HepG2 (cell line): ENCODE measurements around the gene STXBP2. TPM values are rescaled to one million over a fixed set of nuclear protein-coding genes. Genes with fewer than 3 reads are reported as not detected.

Source experiments
- AHR ChIP-seq: IDR thresholded peaks from 2 replicates; pipeline ENCODE4 v1.6.1; 2018; ENCODE audit warnings: missing genetic modification reagents, missing compliant biosample characterization
- CEBPG ChIP-seq: IDR thresholded peaks from 2 replicates; pipeline ENCODE4 v1.6.1; 2016
- HNF4A ChIP-seq: sonication (generic); formaldehyde crosslinking; IDR thresholded peaks from 2 replicates; pipeline ENCODE4 v1.4.0; 2020; ENCODE audit warnings: missing genetic modification reagents
- HNRNPL ChIP-seq: fragments of 200-400 bp; formaldehyde crosslinking; IDR thresholded peaks from 2 replicates; pipeline ENCODE4 v1.6.1; 2017; ENCODE audit warnings: mild to moderate bottlenecking, low read depth, low read length
- KAT2B ChIP-seq: fragments of 150-350 bp; IDR thresholded peaks from 2 replicates; pipeline ENCODE4 v1.6.1; 2014; ENCODE audit warnings: low read depth, low read length, borderline replicate concordance
- KDM6A ChIP-seq: IDR thresholded peaks from 2 replicates; pipeline ENCODE4 v1.6.1; 2016; ENCODE audit warnings: low read depth
- KLF12 ChIP-seq: sonication (generic); formaldehyde crosslinking; IDR thresholded peaks from 2 replicates; pipeline ENCODE4 v1.4.0; 2020; ENCODE audit warnings: missing genetic modification reagents, borderline replicate concordance
- MIXL1 ChIP-seq: IDR thresholded peaks from 2 replicates; pipeline ENCODE4 v1.6.1; 2016
- MXI1 ChIP-seq: IDR thresholded peaks from 3 replicates; pipeline ENCODE4 v1.6.1; 2012; ENCODE audit warnings: low read depth, low read length, inconsistent platforms, borderline replicate concordance
- NCOA2 ChIP-seq: sonication (generic); formaldehyde crosslinking; IDR thresholded peaks from 2 replicates; pipeline ENCODE4 v1.8.0; 2022; ENCODE audit warnings: inconsistent platforms
- NFE2 ChIP-seq: sonication (generic); formaldehyde crosslinking; IDR thresholded peaks from 2 replicates; pipeline ENCODE4 v1.4.0; 2020; ENCODE audit warnings: missing genetic modification reagents
- NR2F6 ChIP-seq, 2 experiments: IDR thresholded peaks; 2 replicates each; pipeline ENCODE4 v1.6.1; 2016; ENCODE audit warnings: antibody characterized with exemption in 1 of 2, mild to moderate bottlenecking in 1 of 2
- PAWR ChIP-seq: sonication (generic); formaldehyde crosslinking; IDR thresholded peaks from 2 replicates; pipeline ENCODE4 v1.4.0; 2020; ENCODE audit warnings: missing genetic modification reagents, mild to moderate bottlenecking, borderline replicate concordance
- SALL1 ChIP-seq: sonication (generic); formaldehyde crosslinking; IDR thresholded peaks from 2 replicates; pipeline ENCODE4 v1.8.0; 2022; ENCODE audit warnings: mild to moderate bottlenecking, missing genetic modification reagents
- SCMH1 ChIP-seq: sonication (generic); formaldehyde crosslinking; IDR thresholded peaks from 2 replicates; pipeline ENCODE4 v1.9.0; 2021; ENCODE audit warnings: missing genetic modification reagents, mild to moderate bottlenecking, borderline replicate concordance
- STAG1 ChIP-seq: sonication (generic); formaldehyde crosslinking; IDR thresholded peaks from 2 replicates; pipeline ENCODE4 v1.4.0; 2020; ENCODE audit warnings: missing genetic modification reagents
- ZBTB21 ChIP-seq: sonication (generic); formaldehyde crosslinking; IDR thresholded peaks from 2 replicates; pipeline ENCODE4 v1.4.0; 2020; ENCODE audit warnings: missing genetic modification reagents
- ZKSCAN5 ChIP-seq: sonication (generic); formaldehyde crosslinking; IDR thresholded peaks from 2 replicates; pipeline ENCODE4 v1.5.1; 2020; ENCODE audit warnings: mild to moderate bottlenecking, missing genetic modification reagents
- ZKSCAN8 ChIP-seq: IDR thresholded peaks from 2 replicates; pipeline ENCODE4 v1.6.1; 2016; ENCODE audit warnings: borderline replicate concordance, missing genetic modification reagents, missing compliant biosample characterization
- ZMAT3 ChIP-seq: sonication (generic); formaldehyde crosslinking; conservative IDR thresholded peaks from 2 replicates; pipeline ENCODE4 v1.7.0; 2021; ENCODE audit warnings: missing genetic modification reagents
- ZNF121 ChIP-seq: sonication (generic); formaldehyde crosslinking; IDR thresholded peaks from 2 replicates; pipeline ENCODE4 v1.5.0; 2020; ENCODE audit warnings: mild to moderate bottlenecking, missing genetic modification reagents
- ZNF124 ChIP-seq: sonication (generic); formaldehyde crosslinking; IDR thresholded peaks from 2 replicates; pipeline ENCODE4 v1.4.0; 2020; ENCODE audit warnings: missing genetic modification reagents
- ZNF431 ChIP-seq: sonication (generic); formaldehyde crosslinking; IDR thresholded peaks from 2 replicates; pipeline ENCODE4 v1.9.0; 2022; ENCODE audit warnings: missing genetic modification reagents, low read depth, mild to moderate bottlenecking, borderline replicate concordance
- ZNF484 ChIP-seq: sonication (generic); formaldehyde crosslinking; IDR thresholded peaks from 2 replicates; pipeline ENCODE4 v1.5.1; 2020; ENCODE audit warnings: mild to moderate bottlenecking, low read depth, missing genetic modification reagents, borderline replicate concordance
- ZNF558 ChIP-seq: sonication (generic); formaldehyde crosslinking; IDR thresholded peaks from 2 replicates; pipeline ENCODE4 v1.9.0; 2022; ENCODE audit warnings: mild to moderate bottlenecking, missing genetic modification reagents, borderline replicate concordance
- ZNF605 ChIP-seq: sonication (generic); formaldehyde crosslinking; IDR thresholded peaks from 2 replicates; pipeline ENCODE4 v1.8.0; 2022; ENCODE audit warnings: mild to moderate bottlenecking, missing genetic modification reagents
- ZNF652 ChIP-seq: IDR thresholded peaks from 2 replicates; pipeline ENCODE4 v1.6.1; 2016; ENCODE audit warnings: low read depth, borderline replicate concordance
- ZSCAN9 ChIP-seq: IDR thresholded peaks from 2 replicates; pipeline ENCODE4 v1.6.1; 2016; ENCODE audit warnings: borderline replicate concordance
- polyA plus RNA-seq, 8 experiments: library from polyadenylated mRNA; depleted of rRNA in 3 of 8; stranded (reverse) in 7 of 8; unstranded in 1 of 8; fragments of >200 nt; fragmentation: Illumina TruSeq in 4 of 8; extraction: Trizol in 4 of 8; gene quantifications; 2 replicates each; pipeline versions ENCODE4 v1.2.1 to v1.2.3, GENCODE V29; 2011 to 2016; ENCODE audit warnings: low read depth in 4 of 8, missing spikeins in 1 of 8, mixed read lengths in 1 of 8; ENCODE audit not compliant: insufficient read depth in 1 of 8
- total RNA-seq, 5 experiments: library from RNA; depleted of rRNA; stranded (reverse); fragments of >200 nt; fragmentation: Illumina TruSeq; extraction: Trizol; gene quantifications; 2 replicates each; pipeline ENCODE4 v1.2.3, GENCODE V29; 2016; ENCODE audit warnings: low read depth in 1 of 5
- TF ChIP-seq, protein P1 (sequence below): sonication (generic); formaldehyde crosslinking; IDR thresholded peaks from 2 replicates; pipeline ENCODE4 v1.5.1; 2020; ENCODE audit warnings: mild to moderate bottlenecking, missing genetic modification reagents, borderline replicate concordance
- TF ChIP-seq, protein P2 (sequence below): sonication (generic); formaldehyde crosslinking; IDR thresholded peaks from 2 replicates; pipeline ENCODE4 v1.4.0; 2020; ENCODE audit warnings: missing genetic modification reagents
- TF ChIP-seq, protein P3 (sequence below): sonication (generic); formaldehyde crosslinking; IDR thresholded peaks from 2 replicates; pipeline ENCODE4 v1.4.0; 2020; ENCODE audit warnings: missing genetic modification reagents

STXBP2 gene
- total and polyA plus RNA-seq, 2 of the 13 experiments (the other 11 are each of a cell fraction or from before 2014, with no cell fraction given) = 22.8 to 40.1 TPM

DNA sequence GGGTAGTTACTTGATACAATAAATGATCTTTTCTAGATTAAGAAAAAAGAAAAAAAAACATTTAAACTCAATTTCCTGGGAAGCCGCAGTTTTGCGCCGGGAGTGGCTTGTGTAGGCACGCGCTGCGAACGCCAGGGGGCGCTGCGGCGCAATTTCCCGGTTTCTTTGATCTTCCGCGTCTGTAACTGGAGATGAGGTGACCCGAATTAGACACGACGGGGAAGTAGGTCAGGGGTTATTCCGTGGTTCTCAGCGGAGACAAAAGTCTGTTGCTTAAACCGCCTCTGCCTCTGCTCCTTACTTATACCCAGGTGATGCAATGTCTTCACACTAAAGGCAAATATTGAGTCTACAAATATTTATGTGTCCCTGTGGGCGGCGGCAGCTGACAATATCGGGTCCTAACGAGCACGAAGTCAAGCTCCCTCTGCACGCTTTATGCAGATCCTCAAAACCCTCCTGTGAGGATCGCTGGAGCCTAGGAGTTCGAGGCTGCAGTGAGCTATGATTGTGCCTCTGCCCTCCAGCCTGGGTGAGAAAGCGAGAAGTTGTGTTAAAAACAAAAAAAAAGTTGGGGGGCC, 15.2 kb downstream of the STXBP2 start (continued):
- TF ChIP-seq ZBTB21 (CRISPR knock-in tag) (0 out of 2 replicates have a peak, but pooled peaks have one; percentile 29), ZMAT3 (CRISPR knock-in tag) (0 out of 2 replicates have a peak, but pooled peaks have one; percentile 61), SALL1 (peak; percentile 92), NFE2 (no peak), ZNF121 (CRISPR knock-in tag) (0 out of 2 replicates have a peak, but pooled peaks have one; percentile 11), ZNF124 (CRISPR knock-in tag) (no peak), ZKSCAN5 (CRISPR knock-in tag) (no peak), STAG1 (CRISPR knock-in tag) (peak; percentile 61; the same call in 1 of the 2 replicates), PAWR (CRISPR knock-in tag) (no peak), KAT2B (no peak), ZNF484 (CRISPR knock-in tag) (no peak), NCOA2 (CRISPR knock-in tag) (peak; percentile 92), NR2F6 (IDR thresholded peaks at IDR 0.05) (peak; percentile 87), NR2F6 (CRISPR knock-in tag; IDR thresholded peaks at IDR 0.05) (peak; percentile 86), MIXL1 (CRISPR knock-in tag) (peak; percentile 87), CEBPG (peak; percentile 98), ZNF652 (peak; percentile 41; the same call in 1 of the 2 replicates), ZKSCAN8 (CRISPR knock-in tag) (peak; percentile 63; the same call in 1 of the 2 replicates), ZNF431 (CRISPR knock-in tag) (peak; percentile 60; the same call in 1 of the 2 replicates), ZNF558 (CRISPR knock-in tag) (peak; percentile 42; the same call in 1 of the 2 replicates), KDM6A (peak; percentile 74), AHR (CRISPR knock-in tag) (peak; percentile 85), ZSCAN9 (peak; percentile 81; the same call in 1 of the 2 replicates), HNRNPL (no peak), MXI1 (peak; percentile 66; the same call in 1 of the 3 replicates), SCMH1 (CRISPR knock-in tag) (no peak), KLF12 (CRISPR knock-in tag) (no peak), HNF4A (peak; percentile 67), ZNF605 (CRISPR knock-in tag) (peak; percentile 77)
- TF ChIP-seq, protein P1, sequence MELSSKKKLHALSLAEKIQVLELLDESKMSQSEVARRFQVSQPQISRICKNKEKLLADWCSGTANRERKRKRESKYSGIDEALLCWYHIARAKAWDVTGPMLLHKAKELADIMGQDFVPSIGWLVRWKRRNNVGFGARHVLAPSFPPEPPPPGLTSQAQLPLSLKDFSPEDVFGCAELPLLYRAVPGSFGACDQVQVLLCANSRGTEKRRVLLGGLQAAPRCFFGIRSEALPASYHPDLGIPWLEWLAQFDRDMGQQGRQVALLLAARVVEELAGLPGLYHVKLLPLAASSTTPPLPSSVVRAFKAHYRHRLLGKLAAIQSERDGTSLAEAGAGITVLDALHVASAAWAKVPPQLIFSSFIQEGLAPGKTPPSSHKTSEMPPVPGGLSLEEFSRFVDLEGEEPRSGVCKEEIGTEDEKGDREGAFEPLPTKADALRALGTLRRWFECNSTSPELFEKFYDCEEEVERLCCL (CRISPR knock-in tag) = no peak
- TF ChIP-seq, protein P2, sequence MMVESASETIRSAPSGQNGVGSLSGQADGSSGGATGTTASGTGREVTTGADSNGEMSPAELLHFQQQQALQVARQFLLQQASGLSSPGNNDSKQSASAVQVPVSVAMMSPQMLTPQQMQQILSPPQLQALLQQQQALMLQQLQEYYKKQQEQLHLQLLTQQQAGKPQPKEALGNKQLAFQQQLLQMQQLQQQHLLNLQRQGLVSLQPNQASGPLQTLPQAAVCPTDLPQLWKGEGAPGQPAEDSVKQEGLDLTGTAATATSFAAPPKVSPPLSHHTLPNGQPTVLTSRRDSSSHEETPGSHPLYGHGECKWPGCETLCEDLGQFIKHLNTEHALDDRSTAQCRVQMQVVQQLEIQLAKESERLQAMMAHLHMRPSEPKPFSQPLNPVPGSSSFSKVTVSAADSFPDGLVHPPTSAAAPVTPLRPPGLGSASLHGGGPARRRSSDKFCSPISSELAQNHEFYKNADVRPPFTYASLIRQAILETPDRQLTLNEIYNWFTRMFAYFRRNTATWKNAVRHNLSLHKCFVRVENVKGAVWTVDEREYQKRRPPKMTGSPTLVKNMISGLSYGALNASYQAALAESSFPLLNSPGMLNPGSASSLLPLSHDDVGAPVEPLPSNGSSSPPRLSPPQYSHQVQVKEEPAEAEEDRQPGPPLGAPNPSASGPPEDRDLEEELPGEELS = peak; percentile 91
- TF ChIP-seq, protein P3, sequence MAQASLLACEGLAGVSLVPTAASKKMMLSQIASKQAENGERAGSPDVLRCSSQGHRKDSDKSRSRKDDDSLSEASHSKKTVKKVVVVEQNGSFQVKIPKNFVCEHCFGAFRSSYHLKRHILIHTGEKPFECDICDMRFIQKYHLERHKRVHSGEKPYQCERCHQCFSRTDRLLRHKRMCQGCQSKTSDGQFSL (CRISPR knock-in tag) = no peak
